Suppressor macrophage (primary cell): ENCODE results near the gene SLC29A4.
"Not testable (repeated sequence)": the region's sequence is repeated elsewhere in the genome, so short reads cannot be mapped to it uniquely, and the experiment has no call there.

Experiments
- DNase-seq, 4 experiments: peaks; one replicate each; pipeline ENCODE4 v3.0.0-alpha.2; 2020 to 2022

SLC29A4 gene

DNA sequence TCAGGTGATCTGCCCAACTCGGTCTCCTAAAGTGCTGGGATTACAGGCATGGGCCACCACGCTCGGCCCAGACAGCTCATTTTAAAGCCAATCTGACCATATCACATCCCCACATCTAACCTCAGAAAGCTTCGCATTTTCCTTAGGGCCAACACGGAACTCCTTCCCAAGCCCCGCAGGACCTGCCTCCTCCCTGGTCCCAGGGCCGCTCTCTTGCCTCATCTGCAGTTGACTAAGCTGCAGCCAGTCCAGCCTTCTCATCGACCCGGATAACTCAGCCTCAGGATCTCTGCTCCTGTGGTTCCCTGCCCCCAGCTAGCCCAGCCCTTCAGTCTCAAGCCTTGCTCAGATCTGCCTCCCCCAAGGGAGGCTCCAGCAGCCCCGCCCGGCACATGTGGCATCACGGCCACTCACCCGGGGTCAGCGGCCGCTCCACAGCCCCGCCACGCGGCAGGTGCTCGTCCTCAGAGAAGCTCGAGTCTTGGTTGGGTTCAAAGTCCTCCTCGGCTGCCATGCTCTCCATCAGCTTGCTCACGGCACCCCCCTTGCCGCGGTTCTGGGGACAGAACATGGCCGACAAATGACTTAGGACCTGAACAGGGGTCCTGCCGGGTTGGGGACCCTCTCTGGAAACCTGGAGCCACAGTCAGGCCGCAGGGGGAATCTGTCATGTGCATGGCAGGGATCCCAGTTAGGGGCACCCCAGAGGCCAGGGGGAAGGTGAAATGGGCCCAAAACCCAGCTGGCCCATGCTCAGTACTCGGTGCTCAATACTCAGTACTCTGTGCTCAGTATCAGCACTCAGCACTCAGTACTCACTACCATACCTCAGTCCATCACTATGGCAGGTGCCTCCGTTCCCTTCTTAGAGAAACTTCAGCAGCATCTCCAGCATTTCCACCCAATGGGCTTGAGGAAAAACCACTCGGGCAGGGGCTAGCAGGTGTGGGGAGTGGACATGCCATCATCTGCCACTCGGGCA lies 41.3 kb downstream of the SLC29A4 start:
- DNase-seq, result not testable (repeated sequence)

DNA sequence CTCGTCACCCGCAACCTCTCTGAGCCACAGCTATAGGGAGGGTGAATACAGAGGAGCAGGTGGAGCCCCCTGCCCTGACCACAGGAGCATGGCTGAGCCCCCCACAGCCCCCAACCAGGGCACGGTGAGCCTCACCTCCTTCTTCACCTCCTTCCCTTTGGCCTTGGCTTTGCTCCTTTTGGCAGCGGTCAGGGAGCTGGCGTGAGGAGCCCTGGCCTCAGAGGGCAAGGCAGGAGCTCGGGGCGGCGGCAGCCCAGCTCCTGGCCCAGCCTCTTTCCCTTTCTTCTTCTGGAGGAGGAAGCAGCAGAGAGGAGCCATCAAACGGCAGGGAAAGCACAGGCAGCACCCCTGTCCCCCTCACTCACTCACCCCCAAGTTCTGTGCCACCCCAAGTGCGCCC lies 42.2 kb downstream of the SLC29A4 start:
- no peak for DNase-seq

DNA sequence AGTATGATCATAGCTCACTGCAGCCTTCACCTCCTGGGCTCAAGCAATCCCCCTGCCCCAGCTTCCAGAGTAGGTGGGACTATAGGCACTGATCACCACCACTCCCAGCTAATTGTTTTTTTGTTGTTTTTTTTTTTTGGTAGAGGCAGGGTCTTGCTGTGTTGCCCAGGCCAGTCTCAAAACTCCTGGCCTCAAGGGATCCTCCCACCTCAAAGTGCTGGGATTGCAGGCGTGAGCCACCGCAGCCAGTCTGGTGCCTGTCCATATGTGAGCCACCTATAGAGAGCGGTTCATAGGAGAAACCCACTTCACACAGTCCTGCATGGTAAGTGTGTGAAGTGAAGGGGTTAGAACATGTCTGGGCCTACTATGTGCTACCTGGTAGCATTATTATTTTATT lies 47.5 kb downstream of the SLC29A4 start:
- DNase-seq, result no peak

DNA sequence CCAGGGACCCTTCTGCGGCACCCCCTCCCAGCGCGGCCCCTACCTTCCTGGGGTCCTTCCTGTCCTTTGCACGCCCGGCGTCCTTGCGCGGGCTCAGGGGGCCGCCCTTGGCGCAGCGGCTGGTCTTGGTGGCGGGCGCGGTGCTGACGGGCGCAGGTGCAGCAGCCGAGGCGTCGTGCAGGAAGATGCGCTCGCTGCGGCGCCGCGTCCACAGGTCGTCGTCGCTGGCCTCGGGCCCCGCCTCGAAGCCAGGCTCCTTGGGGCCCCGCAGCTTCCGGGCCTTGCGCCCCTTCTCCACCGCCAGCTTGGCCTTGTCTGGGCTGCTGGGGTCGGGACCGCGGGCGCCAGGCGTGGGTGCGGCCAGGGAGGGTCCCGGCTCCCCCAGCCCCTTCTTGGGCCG lies 49.8 kb downstream of the SLC29A4 start:
- DNase-seq, result no peak

DNA sequence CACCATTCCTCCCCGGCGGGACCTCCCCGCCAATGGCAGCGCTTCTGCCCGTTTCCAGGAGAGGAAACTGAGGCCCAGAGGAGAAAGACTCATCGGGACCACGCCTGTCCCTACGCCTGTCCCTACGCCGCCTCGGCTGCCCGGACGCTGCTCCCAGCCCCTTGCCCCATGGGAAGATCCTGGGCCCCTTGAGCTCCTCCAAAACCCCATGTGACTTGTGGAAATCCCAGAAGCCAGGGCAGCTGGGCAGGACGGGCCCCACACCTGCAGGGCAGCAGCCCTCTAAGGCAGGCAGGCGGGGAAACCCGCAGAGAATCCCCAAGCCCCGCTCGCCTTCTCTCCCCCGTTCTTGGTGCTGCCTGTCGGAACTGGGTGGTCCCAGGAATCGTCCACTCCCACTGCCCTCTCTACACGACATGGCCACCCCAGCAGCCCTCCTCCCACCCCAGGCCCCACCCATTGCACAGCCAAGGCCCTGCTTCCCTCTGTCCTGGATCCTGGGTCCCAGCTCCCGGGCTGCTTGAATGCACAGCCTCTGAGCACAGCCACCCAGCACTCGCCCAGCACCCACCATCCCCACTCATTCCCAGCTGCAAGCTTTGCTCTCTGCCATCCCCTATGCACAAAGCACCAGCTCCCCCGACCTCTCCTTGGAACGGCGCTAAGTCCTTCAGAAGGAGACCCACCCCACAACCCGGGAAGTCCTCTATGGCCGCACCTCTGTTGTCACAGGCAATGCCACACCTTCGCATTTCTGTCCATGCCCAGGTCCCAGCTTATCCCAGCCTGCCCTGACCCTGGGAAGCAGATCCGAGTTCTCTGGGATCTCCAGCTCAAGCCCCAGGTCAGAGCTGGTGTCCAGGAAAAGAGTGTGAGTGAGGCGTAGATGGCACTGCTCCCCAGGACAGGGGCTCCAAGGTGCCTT lies 50.6 kb downstream of the SLC29A4 start:
- DNase-seq, result no peak

DNA sequence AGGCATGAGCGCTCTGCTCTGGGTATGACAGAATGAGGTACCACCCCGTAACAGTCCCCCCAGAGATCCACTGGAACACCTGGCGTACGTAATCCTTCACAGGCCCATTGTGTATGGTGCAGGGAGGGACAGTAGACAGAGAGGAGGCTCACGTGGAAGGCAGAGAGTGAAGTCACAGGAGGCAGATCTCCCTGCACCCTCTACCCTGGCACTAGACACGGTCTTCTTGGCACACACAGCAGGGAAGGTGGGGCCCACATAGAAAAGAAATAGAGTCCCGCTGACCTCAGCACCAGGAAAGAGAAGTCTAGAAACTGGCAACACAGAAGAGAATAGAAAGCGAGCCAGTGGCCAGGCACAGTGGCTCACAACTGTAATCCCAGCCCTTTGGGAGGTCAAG lies 51.9 kb downstream of the SLC29A4 start:
- no peak for DNase-seq

DNA sequence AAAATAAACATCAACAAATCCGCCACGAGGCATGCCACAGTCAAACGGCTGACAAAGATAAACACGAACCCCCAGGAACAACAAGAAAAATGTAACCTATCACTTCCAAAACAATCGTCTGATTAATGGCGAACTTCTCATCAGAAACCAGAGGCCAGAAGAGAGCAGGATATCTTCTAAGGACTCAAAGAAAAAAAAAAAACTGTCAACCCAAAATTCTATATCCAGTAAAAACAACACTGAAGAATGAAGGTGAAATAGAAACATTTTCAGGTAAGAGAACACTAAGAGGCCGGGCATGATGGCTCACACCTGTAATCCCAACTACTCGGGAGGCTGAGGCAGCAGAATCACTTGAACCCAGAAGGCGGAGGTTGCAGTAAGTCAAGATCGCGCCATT lies 54.3 kb downstream of the SLC29A4 start:
- DNase-seq, result no peak

DNA sequence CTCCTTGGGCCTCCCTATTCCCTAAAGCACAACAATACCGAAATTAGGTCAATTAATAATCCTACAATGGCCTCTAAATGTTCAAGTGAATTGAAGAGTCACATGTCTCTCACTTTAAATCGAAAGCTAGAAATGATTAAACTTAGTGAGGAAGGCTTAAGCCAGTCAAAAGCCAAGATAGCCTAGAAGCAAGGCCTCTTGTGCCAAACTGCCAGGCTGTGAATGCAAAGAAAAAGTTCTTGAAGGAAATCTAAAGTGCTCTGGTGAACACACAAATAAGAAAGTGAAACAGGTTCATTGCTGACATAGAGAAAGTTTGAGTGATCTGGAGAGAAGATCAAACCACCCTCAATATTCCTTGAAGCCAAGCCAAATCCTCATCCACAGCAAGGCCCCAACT lies 57.2 kb downstream of the SLC29A4 start:
- no peak for DNase-seq

DNA sequence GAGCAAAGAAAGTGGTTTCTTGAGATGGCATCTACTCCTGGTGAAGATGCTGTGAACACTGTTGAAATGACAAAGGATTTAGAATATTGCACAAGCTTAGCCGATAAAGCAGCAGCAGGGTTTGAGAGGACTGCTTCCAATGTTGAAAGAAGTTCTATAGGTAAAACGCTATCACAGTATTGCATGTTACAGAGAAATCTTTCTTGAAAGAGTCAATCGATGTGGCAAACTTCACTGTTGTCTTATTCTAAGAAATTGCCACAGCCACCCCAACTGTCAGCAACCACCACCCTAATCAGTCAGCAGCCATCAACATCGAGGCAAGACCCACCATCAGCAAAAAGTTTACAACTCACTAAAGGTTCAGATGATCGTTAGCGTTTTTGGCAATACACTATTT lies 59.9 kb downstream of the SLC29A4 start:
- DNase-seq, result no peak

DNA sequence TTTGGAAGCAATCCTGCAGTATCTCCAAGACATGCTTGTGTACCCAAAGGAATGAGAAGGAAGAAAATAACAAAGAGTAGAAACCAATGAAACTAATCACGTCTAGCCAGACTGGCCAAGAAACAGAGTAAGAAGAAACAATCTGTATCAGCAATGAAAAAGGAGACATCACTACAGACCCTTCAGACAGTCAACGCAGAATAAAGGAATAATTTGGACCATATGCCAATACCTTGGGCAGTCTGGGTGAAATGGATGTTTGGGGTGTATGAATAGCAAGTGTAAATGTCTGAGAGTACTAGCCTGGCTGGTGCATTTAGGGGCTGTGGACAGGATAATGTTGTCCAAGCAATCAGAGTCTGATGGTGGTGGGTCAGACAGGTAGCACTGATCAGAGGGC lies 61.1 kb downstream of the SLC29A4 start:
- no peak for DNase-seq

DNA sequence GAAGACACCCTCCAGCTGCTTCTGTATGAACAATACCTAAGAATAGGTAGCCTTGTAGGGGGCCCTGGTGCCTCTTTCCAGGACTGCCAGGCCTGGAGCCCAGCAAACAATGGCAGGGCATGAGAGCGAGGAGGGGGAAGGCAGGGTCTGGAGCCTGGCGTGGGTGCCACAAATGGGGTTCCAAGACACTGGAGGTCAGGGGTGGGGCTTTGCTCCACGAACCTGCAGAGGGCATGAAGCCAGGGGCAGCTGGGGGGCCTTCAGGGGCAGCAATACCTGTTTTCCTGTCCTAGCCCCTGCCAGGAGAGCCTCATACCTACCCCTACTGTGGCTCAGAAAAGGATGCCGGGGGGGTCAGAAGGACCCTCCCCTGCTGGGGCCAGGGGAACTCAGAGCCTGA lies 61.6 kb downstream of the SLC29A4 start:
- DNase-seq, result no peak

DNA sequence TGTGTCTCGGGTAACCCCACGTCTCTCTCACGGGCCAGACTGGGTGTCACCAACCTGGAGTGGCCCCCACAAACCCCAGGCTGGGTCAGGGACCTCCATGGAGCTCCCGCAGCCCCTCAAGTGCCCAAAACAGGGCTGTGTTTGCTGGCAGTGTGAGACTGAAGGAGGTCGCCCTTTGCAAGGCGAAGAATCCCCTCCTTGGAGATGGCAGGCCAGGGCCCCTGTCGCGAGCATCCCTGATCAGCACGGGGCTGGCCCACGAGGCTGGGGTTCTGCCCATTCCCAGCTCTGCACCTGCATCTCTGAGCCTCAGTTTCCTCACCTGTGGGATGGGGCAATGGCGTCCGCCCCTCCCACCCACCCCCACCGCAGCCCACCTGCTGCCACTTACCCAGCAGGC lies 62.4 kb downstream of the SLC29A4 start:
- DNase-seq, result no peak

DNA sequence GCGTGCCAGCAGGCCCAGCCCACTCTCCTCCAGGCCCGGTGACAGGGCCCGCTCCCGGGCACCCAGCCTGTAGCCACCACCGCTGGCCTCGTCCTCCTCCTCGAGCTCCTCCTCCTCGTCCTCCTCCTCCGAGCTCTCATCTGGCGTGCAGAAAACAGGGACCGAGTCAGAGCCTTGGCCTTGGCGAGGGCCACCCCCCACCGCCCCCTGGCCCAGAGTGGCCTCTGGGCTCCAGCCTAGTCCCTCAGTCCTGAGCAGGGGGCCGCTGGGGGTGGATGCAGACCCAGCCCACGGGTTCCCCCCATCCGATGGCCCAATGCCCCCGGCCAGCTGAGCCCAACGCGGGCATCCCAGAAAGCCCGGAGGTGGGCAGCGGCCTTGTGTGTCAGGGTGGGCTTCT lies 62.9 kb downstream of the SLC29A4 start:
- no peak for DNase-seq

DNA sequence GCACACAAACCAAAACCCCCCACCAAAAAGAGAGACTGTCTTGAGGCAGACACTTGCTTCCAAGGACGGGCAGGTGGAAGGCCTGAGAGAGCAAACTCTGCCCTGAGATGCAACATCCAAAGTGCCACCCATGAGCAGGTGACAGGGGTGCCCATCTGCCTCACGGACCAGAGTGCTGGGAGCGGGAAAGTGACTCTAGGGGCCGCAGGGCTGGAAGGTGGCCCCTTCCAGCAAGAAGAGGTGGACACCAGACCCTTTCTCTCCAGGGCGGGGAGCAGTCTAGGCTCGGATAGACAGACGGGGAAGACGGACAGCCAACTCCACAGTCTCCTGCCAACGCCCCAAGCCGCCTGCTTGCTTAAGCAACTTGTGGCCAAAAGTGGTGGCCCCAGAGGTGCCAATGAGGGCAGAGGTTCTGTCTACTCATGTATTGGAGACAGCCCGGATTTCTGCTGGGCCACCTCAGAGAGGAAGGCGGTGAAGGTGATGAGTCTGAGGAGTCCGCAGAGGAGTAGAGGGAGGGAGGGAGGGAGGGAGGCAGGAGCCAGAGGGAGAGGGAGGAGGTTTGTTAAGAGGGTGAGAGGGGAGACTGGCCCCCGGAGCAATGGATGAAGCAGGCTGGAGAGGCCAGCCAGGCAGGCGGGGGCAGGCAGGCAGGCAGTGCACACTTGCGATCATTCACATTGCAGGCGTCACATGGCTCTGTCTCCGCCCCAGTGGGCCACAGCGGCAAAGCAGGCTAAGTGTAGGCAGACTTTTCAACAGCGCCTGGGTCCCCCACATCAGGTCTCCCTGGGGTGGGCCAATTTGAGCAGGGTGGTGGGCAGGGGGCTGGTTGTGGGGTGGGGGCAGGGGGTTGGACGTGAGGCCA lies 65.6 kb downstream of the SLC29A4 start:
- DNase-seq, result no peak

DNA sequence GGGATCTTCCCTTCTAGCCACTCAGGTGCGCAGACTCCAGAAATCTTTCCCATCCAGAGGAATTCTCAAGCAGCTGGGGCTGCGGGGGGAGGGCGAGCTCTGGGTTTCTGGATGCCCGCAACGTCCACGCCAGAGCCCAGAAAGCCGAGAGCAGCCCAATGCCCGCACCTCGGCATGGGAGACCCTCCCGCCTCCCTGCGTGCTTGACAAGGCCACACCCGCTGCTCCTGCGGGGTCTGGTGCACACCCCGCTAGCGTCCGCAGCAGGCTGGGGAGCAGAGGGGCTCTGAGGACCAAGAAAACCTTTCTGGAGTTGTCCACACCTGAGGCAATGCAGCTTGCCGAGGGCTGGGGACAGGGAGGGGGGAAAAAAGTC lies 66.2 kb downstream of the SLC29A4 start:
- DNase-seq, result no peak

DNA sequence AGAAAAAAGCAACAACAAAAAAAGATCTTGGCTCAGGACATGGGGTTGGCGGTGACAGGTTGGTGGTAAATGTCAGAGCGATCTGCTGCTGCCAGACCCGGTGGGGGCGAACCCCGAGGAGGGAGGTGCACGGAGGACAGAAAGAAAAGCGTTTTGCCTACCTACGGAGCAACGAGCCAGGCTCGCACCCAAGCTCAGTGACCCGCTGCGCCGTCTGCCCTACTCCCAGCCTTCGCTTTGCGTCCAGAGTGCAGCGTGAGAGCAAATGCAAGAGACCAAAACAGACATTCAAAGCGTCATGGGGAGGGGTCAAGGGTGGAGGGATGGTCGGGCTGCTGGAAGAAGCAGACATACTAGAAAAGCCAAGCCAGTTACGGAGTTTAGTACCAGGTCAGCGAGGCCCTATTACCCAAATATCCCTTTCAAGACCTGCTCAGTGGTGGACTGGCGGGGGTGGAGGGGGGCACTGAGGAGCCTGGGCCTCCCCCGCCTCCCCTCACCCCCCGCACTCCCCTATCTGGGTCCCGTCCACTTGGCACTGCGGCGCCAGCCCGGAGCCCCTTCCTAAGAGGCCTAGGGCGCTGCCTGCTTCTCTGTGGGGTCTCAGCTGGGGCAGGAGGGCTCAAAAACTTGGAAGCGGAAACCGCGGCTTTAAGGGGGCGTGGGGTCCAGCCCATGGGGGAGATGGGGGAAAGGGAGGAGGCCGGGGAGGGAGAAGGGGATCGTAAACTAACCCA lies 66.9 kb downstream of the SLC29A4 start:
- no peak for DNase-seq

DNA sequence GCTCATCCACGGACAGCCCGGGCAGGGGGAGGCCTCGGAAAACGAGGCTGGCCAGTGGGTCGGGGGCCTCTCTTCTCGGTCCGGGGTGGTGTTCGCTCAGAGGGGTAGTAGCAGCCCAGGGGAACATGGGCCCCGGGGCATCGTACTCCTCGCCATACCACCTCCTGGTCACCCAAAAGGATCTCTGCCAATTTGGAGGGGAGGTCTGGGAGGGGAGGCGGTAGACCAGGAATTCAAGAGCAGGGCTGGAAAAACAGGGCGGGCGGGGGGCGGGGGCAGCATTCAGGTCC lies 67.4 kb downstream of the SLC29A4 start:
- no peak for DNase-seq

DNA sequence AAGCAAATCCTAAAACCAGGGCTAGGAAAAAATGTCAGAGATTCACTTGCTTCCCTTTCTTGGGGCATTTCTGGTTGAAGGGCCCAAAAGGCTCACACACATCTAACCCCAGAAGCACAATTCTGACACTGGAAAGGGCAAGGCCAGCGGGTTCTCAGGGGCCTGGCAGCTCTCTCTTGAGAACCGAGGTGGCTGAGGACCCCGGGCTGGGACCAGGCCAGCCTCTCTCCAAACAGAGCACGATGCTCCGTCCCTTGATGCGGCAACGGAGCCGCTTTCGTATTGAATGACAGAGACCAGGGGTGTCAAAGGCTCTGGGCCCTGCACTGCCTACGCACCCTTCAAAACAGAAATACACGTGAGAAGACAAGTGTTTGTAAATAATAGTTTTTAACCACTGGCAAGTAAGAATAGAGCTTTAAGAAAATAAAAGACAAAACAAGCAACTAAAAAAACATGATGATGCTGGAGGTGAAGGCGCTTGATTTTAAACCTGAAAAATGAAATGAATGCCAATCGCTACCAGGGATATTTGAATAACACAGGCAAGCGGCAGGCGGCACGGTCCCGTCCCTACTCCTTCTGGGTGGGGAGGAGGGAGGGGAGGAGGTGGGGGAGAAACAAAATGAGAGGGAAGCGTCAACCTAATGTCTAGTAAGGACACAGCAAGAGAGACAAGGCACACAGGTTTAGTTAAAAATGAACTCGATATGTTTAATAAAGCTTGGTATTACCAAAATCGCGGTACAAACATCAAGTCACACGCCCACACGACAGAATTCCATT lies 68.0 kb downstream of the SLC29A4 start:
- DNase-seq, result no peak

DNA sequence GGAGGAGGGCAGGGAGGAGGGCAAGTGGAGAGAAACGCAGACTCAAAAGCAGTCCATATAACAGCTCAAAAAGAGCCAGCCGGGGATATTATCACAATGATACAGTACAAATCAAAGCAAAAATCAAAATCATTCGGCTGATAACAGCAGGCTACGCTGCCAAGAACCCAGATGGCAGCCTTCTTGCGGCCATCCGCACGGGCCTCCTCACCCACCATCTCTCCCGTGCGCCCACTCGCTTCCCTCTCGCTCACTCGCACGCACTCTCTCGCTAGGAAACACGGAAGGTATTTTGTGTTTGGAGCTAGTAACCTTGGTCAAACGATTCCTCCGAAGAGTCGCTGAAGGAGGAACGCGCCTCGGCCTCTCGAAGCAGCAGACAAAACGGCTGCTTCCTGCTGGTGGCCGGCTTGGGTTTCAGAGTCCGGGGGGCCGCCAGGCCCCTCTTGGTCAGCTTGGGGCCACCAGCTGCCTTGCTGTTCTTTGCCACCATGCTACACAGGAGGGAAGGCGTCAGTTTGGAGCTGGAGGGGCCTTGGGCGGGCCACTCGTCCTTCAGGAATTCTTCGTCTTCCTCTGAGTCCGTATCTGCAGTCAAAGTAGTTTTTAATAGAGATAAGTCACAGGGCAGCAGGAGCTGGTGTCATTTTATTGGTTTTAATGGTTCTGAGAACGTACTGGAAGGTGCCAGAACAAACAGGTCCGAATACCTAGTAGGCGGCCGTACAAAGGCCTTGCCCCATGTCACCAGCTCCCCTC lies 68.9 kb downstream of the SLC29A4 start:
- no peak for DNase-seq

DNA sequence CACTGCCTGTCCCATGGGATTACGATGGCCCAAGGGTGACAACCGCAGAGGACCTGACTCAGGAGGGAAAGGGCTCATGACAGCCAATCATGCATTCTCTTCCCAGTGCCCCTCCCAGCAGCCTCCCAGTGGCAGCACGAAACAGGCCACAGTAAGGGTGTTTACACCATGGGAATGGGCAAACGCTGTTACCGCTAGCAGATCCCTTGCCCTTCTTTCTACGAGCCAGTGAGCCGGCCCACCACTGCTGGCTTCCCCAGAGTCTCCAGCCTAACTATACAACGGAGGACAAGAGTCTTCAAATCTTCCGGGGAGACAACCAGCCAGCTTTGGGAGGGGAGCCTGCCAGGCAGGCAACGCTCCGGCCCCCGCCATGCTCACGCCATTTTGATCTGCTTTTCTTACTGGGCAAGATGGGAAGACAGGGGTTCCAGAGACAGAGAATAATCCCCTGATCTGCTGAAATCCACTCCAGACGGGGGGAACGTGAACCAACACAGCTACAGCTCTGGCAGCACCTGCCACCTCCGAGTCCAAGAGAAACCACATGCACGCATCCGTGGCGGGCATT lies 69.8 kb downstream of the SLC29A4 start:
- no peak for DNase-seq
